Sigmoid colon (tissue), 7 donors: ENCODE results near the gene ELMOD3. TPM values are rescaled to one million over a fixed set of nuclear protein-coding genes. Genes with fewer than 3 reads are reported as not detected.
A peak's percentile ranks its signal among the peaks of the same experiment; 100 is the strongest.

Source experiments
- DNase-seq: peaks from one replicate; pipeline ENCODE4 v3.0.0-alpha.2; 2019
- H3K27ac ChIP-seq, 4 donors: fragments of 200-600 bp; sonication (generic); one replicate each; pipeline ENCODE4 v1.5.1; 2016 to 2019; ENCODE audit warnings: mild to moderate bottlenecking in 1 of 4
- H3K27me3 ChIP-seq, 3 donors: fragments of 200-600 bp; sonication (generic); one replicate each; pipeline ENCODE4 v1.5.1; 2019; ENCODE audit warnings: mild to moderate bottlenecking in 1 of 3
- H3K36me3 ChIP-seq, 4 donors: fragments of 200-600 bp; sonication (generic); one replicate each; pipeline ENCODE4 v1.5.1; 2016 to 2019
- H3K4me1 ChIP-seq, 4 donors: fragments of 200-600 bp; sonication (generic); one replicate each; pipeline ENCODE4 v1.5.1; 2017 to 2019
- H3K4me3 ChIP-seq, 4 donors: fragments of 200-600 bp; sonication (generic); one replicate each; pipeline ENCODE4 v1.5.1; 2017 to 2019; ENCODE audit warnings: mild to moderate bottlenecking in 2 of 4, moderate library complexity in 1 of 4
- H3K9me3 ChIP-seq, 4 donors: fragments of 200-600 bp in 3 of 4; sonication (generic) in 3 of 4; one replicate each; pipeline versions ENCODE4 v1.5.1 to v1.6.1; 2013 to 2019
- EP300 ChIP-seq, 4 donors: sonication (generic); formaldehyde crosslinking; IDR thresholded peaks; one replicate each; pipeline ENCODE4 v1.6.1; 2017; ENCODE audit warnings: antibody characterized with exemption in 4 of 4
- POLR2A ChIP-seq, 2 donors: fragments of 450-650 bp; IDR thresholded peaks; one replicate each; pipeline ENCODE4 v1.6.1; 2016; ENCODE audit warnings: antibody characterized with exemption in 2 of 2, mild to moderate bottlenecking in 2 of 2, moderate library complexity in 2 of 2
- POLR2AphosphoS5 ChIP-seq, 4 donors: sonication (generic); formaldehyde crosslinking; IDR thresholded peaks; one replicate each; pipeline ENCODE4 v1.6.1; 2017; ENCODE audit warnings: antibody characterized with exemption in 4 of 4
- WGBS, 2 donors: extraction: QIAGEN DNeasy Blood & Tissue Kit; methylation state at CpG; one replicate each; pipeline ENCODE4 v1.1.7; 2013; 5-methylcytosine and 5-hydroxymethylcytosine counted together
- intact Hi-C: fragments of 100-400 bp; cut with DNase I; formaldehyde crosslinking; loops from one replicate; pipeline ENCODE4 v1.15.1; 2023
- polyA plus RNA-seq, 3 donors: library from polyadenylated mRNA; stranded (reverse); fragments of 200-250 nt; gene quantifications; one replicate each; pipeline ENCODE4 v1.2.3, GENCODE V29; 2013
- total RNA-seq, 4 donors: library from RNA; depleted of rRNA; stranded (reverse); fragments of >200 nt; gene quantifications; one replicate each; pipeline ENCODE4 v1.1.0, GENCODE V29; 2016
- TF ChIP-seq, protein P1 (sequence below), 4 experiments: fragments of 450-650 bp in 3 of 4; fragments of 200-600 bp in 1 of 4; IDR thresholded peaks; one replicate each; pipeline ENCODE4 v1.5.1; 2016 to 2019; ENCODE audit warnings: antibody characterized with exemption in 4 of 4, mild to moderate bottlenecking in 3 of 4, moderate library complexity in 2 of 4
- donor health status: healthy with polysubstance abuse.
- donor health status: Bipolar disorder and iron deficiency.
- donor health status: healthy.

Gene ELMOD3
- total and polyA plus RNA-seq, 7 donors, result 11.6 to 26.3 (median 19.7) TPM

DNA sequence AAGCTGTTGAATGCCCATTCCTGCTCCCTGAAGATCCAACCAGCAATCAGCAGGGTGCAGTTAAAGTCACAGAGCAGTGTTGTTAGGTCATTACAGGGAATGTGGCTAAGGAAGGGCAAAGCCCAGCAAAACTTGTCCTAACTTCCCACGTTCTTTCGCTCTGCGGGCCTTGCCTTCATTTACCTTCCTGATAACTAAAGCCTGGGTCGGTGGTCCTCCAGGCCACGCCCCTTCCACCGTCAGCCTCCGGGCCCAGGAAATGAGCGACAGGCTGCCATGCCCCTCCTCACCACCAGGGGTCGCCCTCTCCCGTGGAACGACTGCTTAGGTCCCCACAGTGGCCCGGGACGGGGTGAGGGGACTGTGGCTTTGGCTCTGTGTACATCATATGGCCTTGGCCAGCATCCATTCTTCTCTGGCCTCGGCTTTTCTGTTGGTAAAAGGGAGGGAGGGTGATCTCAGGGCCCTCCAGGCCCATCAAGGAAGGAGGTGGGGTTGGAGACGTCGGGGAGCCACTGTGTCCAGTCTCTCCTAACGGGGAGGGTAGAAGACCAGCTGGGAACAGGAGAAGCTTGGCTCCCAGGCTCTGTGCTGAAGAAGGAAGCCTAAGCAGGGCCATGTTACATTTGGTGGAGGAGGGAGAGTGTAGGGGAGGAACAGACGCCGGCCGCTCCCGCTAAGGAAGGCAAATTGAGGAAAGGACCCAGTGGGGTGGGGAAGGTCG, 66.1 kb downstream of the ELMOD3 start:
- peak overlapping the region; percentile 66 to 94 (median 93) for H3K27ac ChIP-seq
- no peaks in the 10 kb centered on the region for H3K9me3 ChIP-seq
- H3K4me1 ChIP-seq, result peaks cover 0 to 32% (median 30%) of the 10 kb centered on the region in 4 donors
- TF ChIP-seq EP300 (IDR thresholded peaks at IDR 0.05) (no peak), POLR2AphosphoS5 (IDR thresholded peaks at IDR 0.05) (peak in 3 of 4 donors; percentile 39 to 55 (median 50))
- TF ChIP-seq, protein P1, sequence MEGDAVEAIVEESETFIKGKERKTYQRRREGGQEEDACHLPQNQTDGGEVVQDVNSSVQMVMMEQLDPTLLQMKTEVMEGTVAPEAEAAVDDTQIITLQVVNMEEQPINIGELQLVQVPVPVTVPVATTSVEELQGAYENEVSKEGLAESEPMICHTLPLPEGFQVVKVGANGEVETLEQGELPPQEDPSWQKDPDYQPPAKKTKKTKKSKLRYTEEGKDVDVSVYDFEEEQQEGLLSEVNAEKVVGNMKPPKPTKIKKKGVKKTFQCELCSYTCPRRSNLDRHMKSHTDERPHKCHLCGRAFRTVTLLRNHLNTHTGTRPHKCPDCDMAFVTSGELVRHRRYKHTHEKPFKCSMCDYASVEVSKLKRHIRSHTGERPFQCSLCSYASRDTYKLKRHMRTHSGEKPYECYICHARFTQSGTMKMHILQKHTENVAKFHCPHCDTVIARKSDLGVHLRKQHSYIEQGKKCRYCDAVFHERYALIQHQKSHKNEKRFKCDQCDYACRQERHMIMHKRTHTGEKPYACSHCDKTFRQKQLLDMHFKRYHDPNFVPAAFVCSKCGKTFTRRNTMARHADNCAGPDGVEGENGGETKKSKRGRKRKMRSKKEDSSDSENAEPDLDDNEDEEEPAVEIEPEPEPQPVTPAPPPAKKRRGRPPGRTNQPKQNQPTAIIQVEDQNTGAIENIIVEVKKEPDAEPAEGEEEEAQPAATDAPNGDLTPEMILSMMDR (IDR thresholded peaks at IDR 0.05), result peak; percentile 99 to 100 (median 100)
- H3K36me3 ChIP-seq, result no peaks in the 10 kb centered on the region
- peak; percentile 94 for DNase-seq
- WGBS, 2 donors, result 20 to 25% methylated on average over 22 of the region's 22 CpGs
- H3K4me3 ChIP-seq, result peak overlapping the region in 2 of 4 donors; percentile 3 to 10
- no peaks in the 10 kb centered on the region for H3K27me3 ChIP-seq
- intact Hi-C loops, result loop anchor here (1.0 to 2.0 kb wide), 3 partner anchors 118 to 182 kb away; partner anchors contain the start of genes MAT2A and TMEM150A

DNA sequence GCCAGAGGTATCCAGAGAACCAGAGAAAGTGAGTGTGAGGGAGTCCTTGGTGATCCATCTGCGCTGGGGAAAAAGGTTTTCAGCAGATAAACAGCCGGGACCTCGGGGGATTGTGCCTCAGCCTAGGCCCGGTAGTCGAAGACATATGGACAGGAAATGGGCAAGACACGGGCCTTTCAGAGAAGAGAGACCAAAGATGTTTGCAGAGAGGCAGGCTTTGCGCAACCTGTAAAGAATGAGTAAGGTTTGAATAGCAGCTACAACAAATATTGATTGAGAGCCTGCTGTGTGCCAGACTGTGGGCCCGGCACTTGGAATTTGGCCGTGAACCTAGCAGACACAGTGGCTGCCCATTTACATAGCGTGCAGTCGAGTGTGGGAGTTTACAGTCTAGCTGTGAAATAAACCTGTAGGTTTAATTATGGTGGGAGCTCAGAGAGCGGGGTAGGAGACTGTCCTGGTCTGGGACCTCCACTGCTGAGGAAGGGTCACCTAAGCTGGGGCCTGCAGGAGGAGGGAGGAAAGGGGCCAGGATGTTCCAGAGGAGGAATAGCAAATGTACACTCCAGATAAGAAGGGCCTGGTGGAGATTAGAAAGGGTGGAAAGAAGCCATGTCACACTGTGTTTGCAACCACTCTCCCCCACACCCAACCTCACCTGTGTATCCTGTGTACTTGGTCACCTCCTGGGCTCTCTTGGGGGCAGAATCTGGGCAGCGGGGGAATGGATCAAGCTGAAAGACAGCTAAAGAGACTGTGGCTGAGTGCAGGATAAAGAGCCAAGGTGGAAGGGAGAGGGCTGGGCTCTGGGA, 66.9 kb downstream of the ELMOD3 start:
- H3K36me3 ChIP-seq, result no peaks in the 10 kb centered on the region
- no peak for DNase-seq
- H3K27me3 ChIP-seq, result no peaks in the 10 kb centered on the region
- peak overlapping the region; percentile 66 to 94 (median 93) for H3K27ac ChIP-seq
- WGBS, 2 donors, result 25 to 63% methylated on average over 13 of the region's 13 CpGs
- peaks cover 0 to 32% (median 30%) of the 10 kb centered on the region in 4 donors for H3K4me1 ChIP-seq
- H3K4me3 ChIP-seq, result no peak overlapping the region
- TF ChIP-seq POLR2A (IDR thresholded peaks at IDR 0.05), result no peak
- TF ChIP-seq EP300 (IDR thresholded peaks at IDR 0.05), result no peak
- TF ChIP-seq, protein P1 (IDR thresholded peaks at IDR 0.05), result no peak
- no peaks in the 10 kb centered on the region for H3K9me3 ChIP-seq
- intact Hi-C loops, result loop anchor here (2.0 kb wide), 2 partner anchors 117 to 181 kb away; partner anchors contain the start of genes MAT2A and TMEM150A

DNA sequence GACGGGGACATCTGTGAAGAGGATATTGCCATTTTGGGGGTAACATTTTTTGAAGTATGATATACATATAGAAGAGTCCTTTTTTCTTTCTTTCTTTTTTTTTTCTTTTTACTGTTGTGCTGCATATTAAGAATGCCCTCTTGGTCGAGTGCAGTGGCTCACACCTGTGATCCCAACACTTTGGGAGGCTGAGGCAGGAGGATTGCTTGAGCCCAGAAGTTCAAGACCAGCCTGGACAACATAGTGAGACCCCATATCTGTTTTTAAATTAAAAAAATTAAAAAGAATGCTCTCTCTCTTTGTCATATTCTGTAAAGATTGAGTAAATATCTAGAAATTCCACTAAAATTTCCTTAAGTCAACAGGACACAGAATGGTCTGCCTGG, 67.5 kb downstream of the ELMOD3 start:
- H3K36me3 ChIP-seq, result no peaks in the 10 kb centered on the region
- no peak overlapping the region for H3K4me3 ChIP-seq
- H3K27ac ChIP-seq, result peak overlapping the region in 2 of 4 donors; percentile 92 to 94
- 88 to 92% methylated on average over 2 of the region's 2 CpGs for WGBS, 2 donors
- intact Hi-C loops, result no loop called here
- DNase-seq, result no peak
- H3K4me1 ChIP-seq, result peaks cover 0 to 32% (median 30%) of the 10 kb centered on the region in 4 donors
- TF ChIP-seq POLR2A (IDR thresholded peaks at IDR 0.05) (no peak), EP300 (IDR thresholded peaks at IDR 0.05) (no peak), POLR2AphosphoS5 (IDR thresholded peaks at IDR 0.05) (no peak)
- TF ChIP-seq, protein P1 (IDR thresholded peaks at IDR 0.05), result no peak
- H3K27me3 ChIP-seq, result no peaks in the 10 kb centered on the region
- no peaks in the 10 kb centered on the region for H3K9me3 ChIP-seq

DNA sequence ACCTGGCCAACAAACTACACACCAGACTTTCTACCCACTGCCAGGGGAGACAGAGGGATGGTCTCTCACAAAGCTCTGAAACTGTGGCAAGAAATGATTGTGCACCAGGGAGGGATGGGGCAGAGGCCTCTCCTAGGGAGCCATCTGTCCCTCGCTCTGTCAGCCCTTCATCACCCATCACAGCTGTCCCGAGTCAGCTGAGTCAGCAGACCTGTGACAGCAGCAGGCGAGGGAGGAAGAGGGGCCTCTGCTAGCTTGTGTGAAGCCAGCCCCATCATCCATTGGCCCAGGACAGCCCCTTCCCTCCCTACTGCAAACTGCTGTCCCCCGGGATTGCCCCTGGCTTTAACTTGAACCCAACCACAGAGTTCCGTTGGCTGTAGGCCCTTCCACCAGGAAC, 69.0 kb downstream of the ELMOD3 start:
- 68 to 89% methylated on average over 5 of the region's 5 CpGs for WGBS, 2 donors
- H3K4me3 ChIP-seq, result no peak overlapping the region
- no peaks in the 10 kb centered on the region for H3K27me3 ChIP-seq
- intact Hi-C loops, result no loop called here
- no peak for TF ChIP-seq POLR2A (IDR thresholded peaks at IDR 0.05)
- TF ChIP-seq, protein P1 (IDR thresholded peaks at IDR 0.05), result no peak
- TF ChIP-seq POLR2AphosphoS5 (IDR thresholded peaks at IDR 0.05), result no peak
- TF ChIP-seq EP300 (IDR thresholded peaks at IDR 0.05), result no peak
- no peak for DNase-seq
- H3K4me1 ChIP-seq, result peaks cover 0 to 26% (median 24%) of the 10 kb centered on the region in 4 donors
- H3K27ac ChIP-seq, result no peak overlapping the region
- H3K9me3 ChIP-seq, result no peaks in the 10 kb centered on the region
- no peaks in the 10 kb centered on the region for H3K36me3 ChIP-seq
